Nucleus accumbens (tissue), 56 donors: ENCODE measurements around the gene RFPL1.

Experiments
- DNase-seq, 56 donors: peaks; one replicate each; lab custom pipeline; 2025; lab: John Stamatoyannopoulos, UW

Gene RFPL1

GRCh38 chr22:29435236-29436136 is 2.9 kb upstream of the RFPL1 start:
- no peak for DNase-seq

GRCh38 chr22:29442976-29443375 is 4.6 kb downstream of the RFPL1 start:
- no peak for DNase-seq

GRCh38 chr22:29443452-29443851 is 5.1 kb downstream of the RFPL1 start:
- DNase-seq, result no peak

GRCh38 chr22:29443861-29444792 is 5.7 kb downstream of the RFPL1 start:
- DNase-seq, result no peak

DNA sequence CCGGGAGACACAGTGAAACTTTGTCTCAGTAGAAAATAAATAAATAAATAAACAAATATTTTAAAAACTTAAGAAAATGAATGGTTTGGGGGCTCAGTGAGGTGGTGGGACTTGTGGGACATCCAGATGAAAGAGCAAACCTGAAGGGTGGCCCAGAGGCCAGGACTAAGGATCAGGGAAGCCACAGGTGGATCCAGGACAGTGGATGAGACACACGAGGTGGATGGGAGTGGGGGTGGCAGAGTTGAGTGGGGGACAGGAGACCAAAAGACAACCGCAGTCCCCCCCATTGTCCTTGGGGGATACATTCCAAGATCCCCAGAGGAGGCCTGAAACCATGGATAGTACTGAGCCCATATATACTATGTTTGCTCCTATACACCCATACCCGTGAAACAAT is 7.1 kb downstream of the RFPL1 start:
- no peak for DNase-seq

DNA sequence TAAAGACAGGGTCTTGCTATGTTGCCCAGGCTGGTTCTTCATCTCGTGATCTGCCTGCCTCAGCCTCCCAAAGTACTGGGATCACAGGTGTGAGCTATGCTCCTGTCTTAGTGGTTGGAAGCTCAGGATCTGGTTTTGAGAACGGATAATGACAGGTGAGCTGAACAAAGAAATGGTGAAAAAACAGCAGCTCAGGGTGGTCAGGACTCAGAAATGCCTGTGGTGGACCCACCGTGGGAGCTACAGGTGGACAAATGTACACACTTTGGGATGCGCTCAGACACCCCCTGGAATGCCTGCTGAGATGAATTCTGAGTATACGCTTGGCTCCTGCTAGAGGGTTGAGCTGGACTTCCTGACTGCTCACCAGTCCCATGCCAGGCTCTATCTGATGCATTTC is 9.5 kb downstream of the RFPL1 start:
- no peak for DNase-seq

- no peak for DNase-seq
Measured at GRCh38 chr22:29449296-29449875, 11.0 kb downstream of the RFPL1 start.

DNA sequence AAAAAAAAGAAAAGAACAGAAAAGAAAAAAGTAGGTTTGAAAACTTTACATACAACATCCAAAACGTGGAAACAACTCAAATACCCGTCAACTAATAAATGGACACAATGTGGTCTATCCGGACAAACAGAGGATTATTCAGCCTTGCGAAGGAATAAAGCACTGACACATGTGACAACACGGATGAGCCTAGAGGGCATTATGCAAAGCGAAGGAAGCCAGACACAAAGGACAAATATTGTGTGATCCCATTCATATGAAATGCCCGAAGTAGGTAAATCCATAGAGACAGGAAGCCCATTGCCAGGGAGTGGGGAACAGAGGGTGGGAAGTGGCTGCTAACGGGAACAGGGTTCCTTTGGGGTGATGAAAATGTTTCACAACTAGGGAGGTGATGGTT is 11.8 kb downstream of the RFPL1 start:
- DNase-seq, result no peak

DNA sequence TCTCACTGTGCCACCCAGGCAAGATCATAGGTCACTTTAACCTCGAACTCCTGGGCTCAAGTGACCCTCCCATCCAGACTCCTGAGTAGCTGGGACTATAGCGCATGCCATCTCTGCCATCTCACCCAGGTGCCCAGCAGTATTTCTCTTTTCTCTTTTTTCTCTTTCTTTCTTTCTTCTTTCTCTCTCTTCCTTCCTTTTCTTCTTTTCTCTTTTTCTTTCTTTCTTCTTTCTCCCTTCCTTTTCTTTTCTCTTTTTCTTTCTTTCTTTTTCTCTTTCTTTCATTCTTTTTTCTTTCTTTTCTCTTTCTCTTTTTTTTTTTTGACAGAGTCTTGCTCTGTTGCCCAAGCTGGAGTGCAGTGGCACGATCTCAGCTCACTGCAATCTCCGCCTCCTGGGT is 13.5 kb downstream of the RFPL1 start:
- no peak for DNase-seq

DNA sequence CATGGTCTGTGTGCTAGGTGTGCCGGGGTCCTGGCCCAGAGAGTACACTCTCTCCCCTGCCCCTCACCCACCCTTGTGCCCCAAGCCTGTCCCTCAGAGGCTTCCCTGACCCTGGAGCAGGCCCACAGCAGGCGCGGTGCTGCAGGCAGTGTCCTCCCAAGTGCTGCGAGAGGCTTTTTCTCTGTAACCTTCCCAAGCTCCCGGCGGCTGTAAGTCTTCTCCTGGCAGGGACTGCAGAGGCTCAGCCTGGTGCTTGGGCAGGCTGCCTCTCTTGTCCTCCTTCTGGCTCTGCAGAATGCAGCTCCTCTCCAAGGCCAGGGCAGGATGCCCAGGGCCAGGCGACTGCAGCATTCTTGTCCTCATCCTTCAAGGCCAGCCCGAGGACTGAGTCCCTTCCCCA is 15.9 kb downstream of the RFPL1 start:
- peak in 28 of 56 donors; percentile 5 to 64 (median 23) for DNase-seq

DNA sequence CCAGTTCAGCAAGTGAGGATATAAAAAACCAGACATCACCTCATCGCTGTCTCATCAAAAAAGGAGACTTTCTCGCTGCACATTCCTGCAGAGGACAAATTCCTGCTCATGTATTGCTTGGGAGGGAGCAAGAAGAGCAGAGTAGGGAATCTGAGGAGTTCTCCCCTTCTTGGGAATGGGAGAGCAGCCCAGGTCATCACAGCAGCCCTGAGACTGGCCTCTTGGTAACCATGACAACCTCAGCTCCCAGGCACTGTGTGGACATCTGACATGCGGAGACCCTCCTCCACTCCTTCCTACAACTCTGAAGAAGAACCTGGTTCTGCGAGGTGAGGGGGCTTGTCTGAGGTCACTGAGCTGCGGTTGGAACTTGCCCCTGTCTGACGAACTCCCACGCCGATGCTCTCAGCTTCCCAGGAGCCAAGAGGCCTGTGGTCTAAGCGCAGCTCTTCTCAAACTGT is 17.9 kb downstream of the RFPL1 start:
- no peak for DNase-seq

DNA sequence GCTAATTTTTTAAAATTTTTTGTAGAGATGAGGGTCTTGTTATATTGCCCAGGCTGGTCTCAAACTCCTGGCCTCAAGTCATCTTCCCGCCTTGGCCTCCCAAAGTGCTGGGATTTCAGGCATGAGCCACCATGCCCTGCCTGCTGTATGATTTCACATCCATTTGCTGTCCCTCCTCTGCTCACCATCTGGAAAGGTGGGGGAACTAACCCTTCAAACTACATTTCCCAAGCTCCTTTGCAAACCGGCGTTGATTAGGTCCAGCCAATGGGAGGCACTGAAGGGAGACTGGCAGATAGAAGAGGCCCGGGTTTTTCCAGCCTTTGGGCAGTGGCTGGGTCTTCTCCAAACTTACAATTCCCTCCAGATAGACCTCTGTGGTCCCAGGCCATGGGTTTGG is 19.3 kb downstream of the RFPL1 start:
- no peak for DNase-seq

GRCh38 chr22:29458551-29458950 is 20.2 kb downstream of the RFPL1 start:
- no peak for DNase-seq

- no peak for DNase-seq
Measured at GRCh38 chr22:29459773-29460172, 21.4 kb downstream of the RFPL1 start.

DNA sequence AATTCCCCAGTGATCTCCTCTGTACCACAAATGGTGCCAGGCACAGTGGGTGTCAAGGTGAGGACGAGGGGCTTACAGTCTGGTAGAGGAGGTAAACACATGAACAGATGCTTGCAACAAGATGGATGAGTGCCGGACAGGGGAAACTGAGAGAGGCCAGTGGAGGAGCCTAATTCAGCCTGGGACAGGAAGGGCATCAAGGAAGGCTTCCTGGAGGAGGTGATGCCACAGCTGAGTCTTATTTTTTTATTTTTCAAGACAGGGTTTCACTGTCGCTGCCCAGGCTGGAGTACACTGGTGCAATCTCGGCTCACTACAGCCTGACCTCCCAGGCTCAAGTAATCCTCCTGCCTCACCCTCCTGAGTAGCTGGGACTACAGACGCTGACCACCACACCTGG is 22.9 kb downstream of the RFPL1 start:
- DNase-seq, result no peak

DNA sequence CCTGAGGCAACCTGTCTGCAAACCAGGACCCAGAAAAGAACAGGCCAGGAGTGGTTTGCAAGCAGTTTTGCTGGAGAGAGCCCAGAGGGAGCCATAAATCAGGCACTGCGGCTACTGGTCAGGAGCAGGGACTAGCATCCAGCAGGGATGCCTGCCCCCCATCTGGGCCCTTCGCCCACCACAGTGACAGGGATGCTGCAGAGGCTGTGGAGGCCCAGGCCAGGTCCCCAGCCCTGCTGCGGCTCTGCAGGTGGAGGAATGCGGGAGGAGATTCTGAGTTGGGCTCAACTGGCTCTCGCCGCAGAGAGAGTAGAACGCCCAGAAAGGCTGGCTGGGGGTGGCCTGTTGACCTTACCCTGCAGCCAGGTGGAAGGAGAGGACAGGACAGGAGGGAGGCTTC is 25.2 kb downstream of the RFPL1 start:
- no peak for DNase-seq

GRCh38 chr22:29464581-29464980 is 26.2 kb downstream of the RFPL1 start:
- no peak for DNase-seq

DNA sequence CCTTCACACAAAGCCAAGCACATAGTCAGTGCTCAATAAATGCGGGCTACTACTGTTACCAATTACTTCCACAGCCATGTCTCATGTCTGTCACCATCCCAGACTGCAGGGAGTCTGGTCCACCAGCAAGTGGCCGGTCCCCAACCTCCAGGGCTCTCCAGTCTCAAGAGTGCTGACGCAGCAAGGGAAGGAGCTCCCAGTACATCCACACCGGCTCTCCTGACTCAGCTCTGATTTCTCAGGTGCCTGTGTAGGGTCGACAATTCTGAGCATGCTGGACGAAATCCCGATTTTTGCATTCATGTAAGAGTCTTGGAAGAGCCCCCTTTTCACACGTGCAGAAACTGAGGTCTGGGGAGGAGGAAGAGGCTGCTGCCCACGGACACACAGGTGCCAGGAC is 31.4 kb downstream of the RFPL1 start:
- DNase-seq, result no peak

- peak in 18 of 56 donors; percentile 3 to 52 (median 14) for DNase-seq
Measured at GRCh38 chr22:29470159-29470855, 31.9 kb downstream of the RFPL1 start.

GRCh38 chr22:29473001-29473400 is 34.6 kb downstream of the RFPL1 start:
- no peak for DNase-seq
